Measurements from ENCODE around the gene FMO3. TPM values are rescaled to one million over a fixed set of nuclear protein-coding genes. Genes with fewer than 3 reads are reported as not detected.

FMO3 gene
- total RNA-seq, 3 donors from 2014 or later: not detected

- no peaks in the 10 kb centered on the region for H3K36me3 Mint-ChIP-seq (ENCODE audit: insufficient read depth)
- H3K4me1 Mint-ChIP-seq (ENCODE audit: low read depth): no peaks in the 10 kb centered on the region
- H3K9me3 Mint-ChIP-seq: no peaks in the 10 kb centered on the region
- H3K27me3 Mint-ChIP-seq (ENCODE audit: low read depth): no peaks in the 10 kb centered on the region
- ATAC-seq (no peak), DNase-seq (no peak)
- no peak overlapping the region for H3K4me3 Mint-ChIP-seq
These were observed 16.7 kb downstream of the FMO3 start for GRCh38 chr1:171107262-171107940.

- Mint-ChIP-seq H3K36me3 (ENCODE audit: insufficient read depth) (no peaks in the 10 kb centered on the region), H3K4me3 (no peak overlapping the region), H3K27me3 (ENCODE audit: low read depth) (peaks cover 3% of the 10 kb centered on the region), H3K9me3 (no peaks in the 10 kb centered on the region), H3K4me1 (ENCODE audit: low read depth) (no peaks in the 10 kb centered on the region)
- ATAC-seq: no peak
- no peak for DNase-seq
These were observed 17.3 kb downstream of the FMO3 start for GRCh38 chr1:171107969-171108368.

- Mint-ChIP-seq H3K9me3 (no peaks in the 10 kb centered on the region), H3K27me3 (ENCODE audit: low read depth) (peaks cover 3% of the 10 kb centered on the region), H3K36me3 (ENCODE audit: insufficient read depth) (no peaks in the 10 kb centered on the region), H3K4me3 (no peak overlapping the region), H3K4me1 (ENCODE audit: low read depth) (no peaks in the 10 kb centered on the region)
- DNase-seq (no peak), ATAC-seq (no peak)
These were observed 19.3 kb downstream of the FMO3 start for GRCh38 chr1:171109966-171110365.

GRCh38 chr1:171110621-171111326 lies 20.1 kb downstream of the FMO3 start:
- Mint-ChIP-seq H3K4me3 (no peak overlapping the region), H3K4me1 (ENCODE audit: low read depth) (no peaks in the 10 kb centered on the region), H3K9me3 (no peaks in the 10 kb centered on the region), H3K27me3 (ENCODE audit: low read depth) (peaks cover 3% of the 10 kb centered on the region), H3K36me3 (ENCODE audit: insufficient read depth) (no peaks in the 10 kb centered on the region)
- ATAC-seq: no peak
- no peak for DNase-seq

GRCh38 chr1:171112119-171112518 lies 21.4 kb downstream of the FMO3 start:
- H3K4me1 Mint-ChIP-seq (ENCODE audit: low read depth): no peaks in the 10 kb centered on the region
- no peaks in the 10 kb centered on the region for H3K36me3 Mint-ChIP-seq (ENCODE audit: insufficient read depth)
- no peak for DNase-seq
- ATAC-seq: no peak
- peaks cover 4% of the 10 kb centered on the region for H3K27me3 Mint-ChIP-seq (ENCODE audit: low read depth)
- H3K4me3 Mint-ChIP-seq: no peak overlapping the region
- H3K9me3 Mint-ChIP-seq: no peaks in the 10 kb centered on the region

GRCh38 chr1:171113382-171113781 lies 22.7 kb downstream of the FMO3 start:
- H3K4me3 Mint-ChIP-seq: no peak overlapping the region
- H3K9me3 Mint-ChIP-seq: no peaks in the 10 kb centered on the region
- H3K36me3 Mint-ChIP-seq (ENCODE audit: insufficient read depth): no peaks in the 10 kb centered on the region
- ATAC-seq: no peak
- no peaks in the 10 kb centered on the region for H3K4me1 Mint-ChIP-seq (ENCODE audit: low read depth)
- H3K27me3 Mint-ChIP-seq (ENCODE audit: low read depth): peaks cover 6% of the 10 kb centered on the region
- no peak for DNase-seq

GRCh38 chr1:171115280-171115897 lies 24.7 kb downstream of the FMO3 start:
- Mint-ChIP-seq H3K27me3 (ENCODE audit: low read depth) (peaks cover 8% of the 10 kb centered on the region), H3K4me1 (ENCODE audit: low read depth) (no peaks in the 10 kb centered on the region), H3K9me3 (no peaks in the 10 kb centered on the region), H3K36me3 (ENCODE audit: insufficient read depth) (no peaks in the 10 kb centered on the region), H3K4me3 (no peak overlapping the region)
- DNase-seq (no peak), ATAC-seq (no peak)

GRCh38 chr1:171116676-171117075 lies 26.0 kb downstream of the FMO3 start:
- H3K4me1 Mint-ChIP-seq (ENCODE audit: low read depth): no peaks in the 10 kb centered on the region

GRCh38 chr1:171117085-171117484 lies 26.4 kb downstream of the FMO3 start:
- DNase-seq (no peak), ATAC-seq (no peak)
- Mint-ChIP-seq H3K36me3 (ENCODE audit: insufficient read depth) (no peaks in the 10 kb centered on the region), H3K4me1 (ENCODE audit: low read depth) (no peaks in the 10 kb centered on the region), H3K27me3 (ENCODE audit: low read depth) (peaks cover 8% of the 10 kb centered on the region), H3K4me3 (no peak overlapping the region), H3K9me3 (no peaks in the 10 kb centered on the region)

More at GRCh38 chr1:171116676-171117075, 26.0 kb downstream of the FMO3 start:
- Mint-ChIP-seq H3K9me3 (no peaks in the 10 kb centered on the region), H3K36me3 (ENCODE audit: insufficient read depth) (no peaks in the 10 kb centered on the region), H3K4me3 (no peak overlapping the region), H3K27me3 (ENCODE audit: low read depth) (peaks cover 8% of the 10 kb centered on the region)
- ATAC-seq (no peak), DNase-seq (no peak)

GRCh38 chr1:171119648-171120047 lies 28.9 kb downstream of the FMO3 start:
- DNase-seq: no peak
- Mint-ChIP-seq H3K4me1 (ENCODE audit: low read depth) (no peaks in the 10 kb centered on the region), H3K36me3 (ENCODE audit: insufficient read depth) (no peaks in the 10 kb centered on the region), H3K9me3 (no peaks in the 10 kb centered on the region), H3K27me3 (ENCODE audit: low read depth) (peaks cover 9% of the 10 kb centered on the region), H3K4me3 (no peak overlapping the region)
- ATAC-seq: no peak

GRCh38 chr1:171122299-171122698 lies 31.6 kb downstream of the FMO3 start:
- H3K9me3 Mint-ChIP-seq: no peaks in the 10 kb centered on the region
- H3K4me1 Mint-ChIP-seq (ENCODE audit: low read depth): no peaks in the 10 kb centered on the region
- no peaks in the 10 kb centered on the region for H3K36me3 Mint-ChIP-seq (ENCODE audit: insufficient read depth)
- ATAC-seq (no peak), DNase-seq (no peak)
- H3K27me3 Mint-ChIP-seq (ENCODE audit: low read depth): peaks cover 8% of the 10 kb centered on the region
- H3K4me3 Mint-ChIP-seq: no peak overlapping the region

- H3K36me3 Mint-ChIP-seq (ENCODE audit: insufficient read depth): no peaks in the 10 kb centered on the region
- DNase-seq (no peak), ATAC-seq (no peak)
- no peak overlapping the region for H3K4me3 Mint-ChIP-seq
- H3K4me1 Mint-ChIP-seq (ENCODE audit: low read depth): no peaks in the 10 kb centered on the region
- H3K9me3 Mint-ChIP-seq: no peaks in the 10 kb centered on the region
- peaks cover 10% of the 10 kb centered on the region for H3K27me3 Mint-ChIP-seq (ENCODE audit: low read depth)
These were observed 32.2 kb downstream of the FMO3 start for GRCh38 chr1:171122893-171123292.

GRCh38 chr1:171126504-171126903 lies 35.8 kb downstream of the FMO3 start:
- Mint-ChIP-seq H3K27me3 (ENCODE audit: low read depth) (peaks cover 12% of the 10 kb centered on the region), H3K4me1 (ENCODE audit: low read depth) (no peaks in the 10 kb centered on the region), H3K9me3 (peaks cover 10% of the 10 kb centered on the region), H3K4me3 (no peak overlapping the region), H3K36me3 (ENCODE audit: insufficient read depth) (no peaks in the 10 kb centered on the region)
- ATAC-seq (no peak), DNase-seq (no peak)

GRCh38 chr1:171127099-171127498 lies 36.4 kb downstream of the FMO3 start:
- Mint-ChIP-seq H3K27me3 (ENCODE audit: low read depth) (peaks cover 12% of the 10 kb centered on the region), H3K4me3 (no peak overlapping the region), H3K36me3 (ENCODE audit: insufficient read depth) (no peaks in the 10 kb centered on the region), H3K4me1 (ENCODE audit: low read depth) (no peaks in the 10 kb centered on the region), H3K9me3 (peaks cover 10% of the 10 kb centered on the region)
- ATAC-seq (no peak), DNase-seq (no peak)

GRCh38 chr1:171127501-171127900 lies 36.8 kb downstream of the FMO3 start:
- Mint-ChIP-seq H3K4me3 (no peak overlapping the region), H3K36me3 (ENCODE audit: insufficient read depth) (no peaks in the 10 kb centered on the region), H3K27me3 (ENCODE audit: low read depth) (peaks cover 12% of the 10 kb centered on the region), H3K4me1 (ENCODE audit: low read depth) (no peaks in the 10 kb centered on the region), H3K9me3 (peaks cover 10% of the 10 kb centered on the region)
- ATAC-seq: no peak
- DNase-seq: no peak
